Liver (tissue), 3 donors: ENCODE results near the gene PALLD.

Source experiments
- EGR1 ChIP-seq, 2 donors: IDR thresholded peaks; 2 replicates each; pipeline ENCODE4 v1.6.1; 2016 to 2018; ENCODE audit warnings: antibody characterized with exemption in 2 of 2, low read depth in 2 of 2
- FOXA1 ChIP-seq: IDR thresholded peaks from 2 replicates; pipeline ENCODE4 v1.6.1; 2016; ENCODE audit warnings: antibody characterized with exemption
- HNF4G ChIP-seq: IDR thresholded peaks from 2 replicates; pipeline ENCODE4 v1.6.1; 2016; ENCODE audit warnings: antibody characterized with exemption
- JUND ChIP-seq, 2 donors: IDR thresholded peaks; 2 replicates each; pipeline ENCODE4 v1.6.1; 2016; ENCODE audit warnings: antibody characterized with exemption in 2 of 2
- SP1 ChIP-seq: IDR thresholded peaks from 2 replicates; pipeline ENCODE4 v1.6.1; 2018; ENCODE audit warnings: antibody characterized with exemption, mild to moderate bottlenecking
- TAF1 ChIP-seq: conservative IDR thresholded peaks from 2 replicates; pipeline ENCODE4 v1.6.1; 2016; ENCODE audit warnings: antibody characterized with exemption, mild to moderate bottlenecking
- TF ChIP-seq, protein P1 (sequence below): fragments of 150-350 bp; IDR thresholded peaks from 2 replicates; pipeline ENCODE4 v1.5.1; 2017; ENCODE audit warnings: improper control_type of control experiment, low read depth, low read length; ENCODE audit not compliant: missing input control
- TF ChIP-seq, protein P2 (sequence below): IDR thresholded peaks from 2 replicates; pipeline ENCODE4 v1.6.1; 2016; ENCODE audit warnings: antibody characterized with exemption
- TF ChIP-seq, protein P3 (sequence below): IDR thresholded peaks from 2 replicates; pipeline ENCODE4 v1.6.1; 2016; ENCODE audit warnings: antibody characterized with exemption
- donor health status: healthy.
- donor health status: healthy.

DNA sequence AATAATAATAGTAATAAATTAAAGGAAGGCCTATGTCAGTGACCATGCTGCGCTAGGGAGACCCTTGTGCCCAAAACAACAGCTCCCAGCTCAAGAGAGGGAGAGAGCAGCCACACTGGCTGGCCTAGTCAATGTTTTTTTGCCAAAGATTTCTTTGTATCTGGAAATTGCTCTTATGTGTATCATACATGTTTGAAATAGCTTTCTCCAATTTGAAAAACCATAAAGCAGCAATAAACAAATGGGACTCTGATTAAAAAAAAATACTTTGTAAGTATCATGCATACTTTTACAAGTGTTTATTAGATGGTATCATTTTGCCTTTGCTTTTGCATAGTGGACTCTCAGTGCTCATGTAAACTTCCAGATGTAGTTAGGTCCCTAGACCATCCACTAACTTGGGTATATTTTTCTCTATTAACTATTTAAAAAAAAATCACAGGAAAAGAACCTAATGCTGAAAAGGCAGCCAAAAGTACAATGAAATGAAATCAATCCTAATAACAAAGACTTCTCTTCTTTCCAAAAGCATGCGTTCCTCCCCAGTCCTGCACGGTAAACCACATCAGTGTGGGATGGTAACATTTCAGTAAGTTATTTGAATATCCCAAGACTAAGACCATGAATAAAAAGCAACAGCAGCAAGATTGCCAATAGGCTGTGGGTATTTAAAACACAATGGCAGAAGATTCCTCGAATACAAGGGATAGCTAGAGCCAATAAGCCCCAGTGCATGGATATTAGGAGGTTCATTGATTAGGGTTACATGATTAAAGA is 117.6 kb downstream of the PALLD start:
- TF ChIP-seq, protein P1, sequence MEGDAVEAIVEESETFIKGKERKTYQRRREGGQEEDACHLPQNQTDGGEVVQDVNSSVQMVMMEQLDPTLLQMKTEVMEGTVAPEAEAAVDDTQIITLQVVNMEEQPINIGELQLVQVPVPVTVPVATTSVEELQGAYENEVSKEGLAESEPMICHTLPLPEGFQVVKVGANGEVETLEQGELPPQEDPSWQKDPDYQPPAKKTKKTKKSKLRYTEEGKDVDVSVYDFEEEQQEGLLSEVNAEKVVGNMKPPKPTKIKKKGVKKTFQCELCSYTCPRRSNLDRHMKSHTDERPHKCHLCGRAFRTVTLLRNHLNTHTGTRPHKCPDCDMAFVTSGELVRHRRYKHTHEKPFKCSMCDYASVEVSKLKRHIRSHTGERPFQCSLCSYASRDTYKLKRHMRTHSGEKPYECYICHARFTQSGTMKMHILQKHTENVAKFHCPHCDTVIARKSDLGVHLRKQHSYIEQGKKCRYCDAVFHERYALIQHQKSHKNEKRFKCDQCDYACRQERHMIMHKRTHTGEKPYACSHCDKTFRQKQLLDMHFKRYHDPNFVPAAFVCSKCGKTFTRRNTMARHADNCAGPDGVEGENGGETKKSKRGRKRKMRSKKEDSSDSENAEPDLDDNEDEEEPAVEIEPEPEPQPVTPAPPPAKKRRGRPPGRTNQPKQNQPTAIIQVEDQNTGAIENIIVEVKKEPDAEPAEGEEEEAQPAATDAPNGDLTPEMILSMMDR = no peak
- TF ChIP-seq, protein P2, sequence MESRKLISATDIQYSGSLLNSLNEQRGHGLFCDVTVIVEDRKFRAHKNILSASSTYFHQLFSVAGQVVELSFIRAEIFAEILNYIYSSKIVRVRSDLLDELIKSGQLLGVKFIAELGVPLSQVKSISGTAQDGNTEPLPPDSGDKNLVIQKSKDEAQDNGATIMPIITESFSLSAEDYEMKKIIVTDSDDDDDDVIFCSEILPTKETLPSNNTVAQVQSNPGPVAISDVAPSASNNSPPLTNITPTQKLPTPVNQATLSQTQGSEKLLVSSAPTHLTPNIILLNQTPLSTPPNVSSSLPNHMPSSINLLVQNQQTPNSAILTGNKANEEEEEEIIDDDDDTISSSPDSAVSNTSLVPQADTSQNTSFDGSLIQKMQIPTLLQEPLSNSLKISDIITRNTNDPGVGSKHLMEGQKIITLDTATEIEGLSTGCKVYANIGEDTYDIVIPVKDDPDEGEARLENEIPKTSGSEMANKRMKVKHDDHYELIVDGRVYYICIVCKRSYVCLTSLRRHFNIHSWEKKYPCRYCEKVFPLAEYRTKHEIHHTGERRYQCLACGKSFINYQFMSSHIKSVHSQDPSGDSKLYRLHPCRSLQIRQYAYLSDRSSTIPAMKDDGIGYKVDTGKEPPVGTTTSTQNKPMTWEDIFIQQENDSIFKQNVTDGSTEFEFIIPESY = no peak
- TF ChIP-seq JUND (IDR thresholded peaks at IDR 0.05) = no peak
- no peak for TF ChIP-seq EGR1 (IDR thresholded peaks at IDR 0.05; ENCODE audit: low read depth in 2 of 2)
- TF ChIP-seq HNF4G = no peak
- no peak for TF ChIP-seq FOXA1
- TF ChIP-seq, protein P3, sequence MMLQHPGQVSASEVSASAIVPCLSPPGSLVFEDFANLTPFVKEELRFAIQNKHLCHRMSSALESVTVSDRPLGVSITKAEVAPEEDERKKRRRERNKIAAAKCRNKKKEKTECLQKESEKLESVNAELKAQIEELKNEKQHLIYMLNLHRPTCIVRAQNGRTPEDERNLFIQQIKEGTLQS = no peak
- TF ChIP-seq TAF1 = no peak
- no peak for TF ChIP-seq SP1
